Measurements from ENCODE around the gene BIN2.

GRCh38 chr12:51335931-51336330 lies 12.0 kb upstream of the BIN2 start:
- TF ChIP-seq POLR2AphosphoS5 (IDR thresholded peaks at IDR 0.05; ENCODE audit: low read depth, low read length) (no peak), SIN3A (IDR thresholded peaks at IDR 0.05; ENCODE audit: borderline replicate concordance, insufficient read depth, low read length) (no peak), REST (IDR thresholded peaks at IDR 0.05; ENCODE audit: insufficient read depth in 1 of 2, low read depth in 2 of 2, low read length in 2 of 2) (no peak)

Measured in PFSK-1 (cell line).